HG03565 (cell line): Measurements from ENCODE around the gene KBTBD4.
"Not testable (repeated sequence)": the region's sequence is repeated elsewhere in the genome, so short reads cannot be mapped to it uniquely, and the experiment has no call there.

Experiments used
- ATAC-seq: cut with Tn5 transposase; IDR thresholded peaks from one replicate; pipeline ENCODE4 v1.9.1; 2021; ENCODE audit warnings: mild to moderate bottlenecking, moderate library complexity; ENCODE audit not compliant: unreplicated experiment

The KBTBD4 gene

DNA sequence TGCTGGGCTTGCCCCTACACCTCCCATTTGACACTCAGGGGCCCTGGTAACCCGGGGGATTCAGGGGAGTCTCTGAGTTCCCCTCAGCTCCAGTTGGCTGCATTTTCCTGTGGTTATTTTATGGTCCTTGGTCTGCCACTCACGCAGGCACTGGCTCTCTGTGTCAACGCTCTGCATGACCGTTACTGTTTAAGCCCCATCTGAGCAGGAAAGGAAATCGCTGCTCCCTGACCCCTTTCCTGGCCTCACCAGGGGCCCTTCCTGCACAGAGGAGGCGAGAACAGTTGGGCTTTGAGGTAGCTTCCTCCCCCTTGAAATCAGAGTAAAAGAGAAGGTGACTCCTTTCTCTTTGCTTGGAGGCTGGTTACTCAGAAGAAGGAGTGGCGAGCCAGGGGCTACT, 13.0 kb upstream of the KBTBD4 start:
- ATAC-seq, result no peak

DNA sequence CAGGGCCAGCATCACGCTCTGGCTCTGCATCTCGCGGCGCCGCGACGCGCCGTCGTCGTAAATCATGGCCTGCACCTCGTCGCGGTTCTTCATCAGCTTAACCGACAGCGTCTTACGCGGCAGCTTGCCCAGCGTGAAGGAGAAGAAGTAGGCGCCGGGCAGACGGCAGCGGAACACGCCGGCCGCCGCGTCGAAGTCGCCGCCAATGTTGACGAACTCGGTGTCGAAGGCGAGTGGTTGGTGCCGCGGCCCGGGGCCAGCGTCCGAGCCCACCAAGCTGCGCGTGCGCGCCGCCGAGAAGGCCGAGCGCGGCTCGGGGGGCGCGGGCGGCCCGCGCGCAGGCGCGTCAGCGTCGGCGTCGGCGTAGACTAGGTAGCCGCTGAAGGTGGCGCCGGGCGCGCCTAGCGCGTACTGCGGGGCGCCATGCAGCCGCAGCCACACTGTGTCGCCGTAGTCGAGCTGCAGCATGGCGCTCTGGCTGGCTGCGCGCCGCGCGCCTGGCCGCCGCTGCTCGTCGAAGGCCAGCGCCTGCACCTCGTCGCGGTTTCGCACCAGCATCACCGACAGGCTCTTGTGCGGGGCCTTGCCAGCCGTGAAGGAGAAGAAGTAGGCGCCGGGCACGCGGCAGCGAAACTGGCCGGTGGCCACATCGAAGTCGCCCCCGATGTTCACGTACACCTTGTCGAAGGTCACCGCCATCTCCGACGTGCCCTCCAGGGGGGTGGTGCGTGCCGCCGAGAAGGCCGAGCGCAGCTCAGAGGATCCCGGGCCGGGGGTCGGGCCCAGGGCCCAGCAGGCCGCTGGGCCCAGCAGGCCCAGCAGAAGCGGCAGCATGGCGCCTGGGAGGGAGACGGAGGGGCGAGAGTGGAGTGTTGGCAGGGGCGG, 11.4 kb upstream of the KBTBD4 start:
- ATAC-seq, result no peak

DNA sequence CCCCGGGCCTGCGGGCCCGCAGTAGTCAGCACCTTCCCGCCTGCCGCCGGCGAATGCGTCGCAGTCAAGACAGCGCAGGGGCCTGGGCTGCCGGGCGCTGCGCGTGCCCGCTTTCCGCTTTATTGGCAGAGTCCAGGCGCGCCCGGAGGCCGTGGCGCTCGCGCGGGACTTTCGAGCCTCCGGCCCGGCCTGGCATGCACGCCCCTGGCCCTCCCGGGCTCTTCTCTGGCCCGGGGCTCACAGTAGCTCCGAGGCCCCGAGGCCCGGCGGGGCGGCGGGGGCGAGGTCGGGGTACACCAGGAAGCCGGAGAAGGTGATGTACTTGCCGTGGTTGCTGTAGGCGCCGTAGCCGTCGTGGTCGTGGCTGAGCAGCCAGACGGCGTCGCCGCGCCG, 10.8 kb upstream of the KBTBD4 start:
- ATAC-seq, result no peak

DNA sequence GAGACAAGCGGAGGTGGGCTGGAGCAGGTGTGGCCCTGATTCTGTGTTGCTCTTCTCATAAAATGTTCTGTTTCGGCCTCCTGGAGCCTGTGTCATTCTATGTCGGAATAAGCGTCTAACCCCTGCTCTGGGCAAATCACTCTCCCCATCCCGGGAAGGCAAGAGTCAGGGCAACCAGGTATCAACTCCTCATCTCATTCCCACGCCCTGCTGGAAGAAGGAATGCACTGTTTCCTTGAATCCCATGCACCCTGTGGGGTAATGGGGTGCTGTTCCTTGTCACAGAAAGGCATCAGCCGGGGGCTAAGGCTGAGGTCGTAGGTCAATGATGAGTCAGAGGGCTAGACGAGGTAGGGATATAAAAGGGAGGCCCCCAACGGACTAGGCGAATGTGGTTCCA, 10.3 kb upstream of the KBTBD4 start:
- ATAC-seq, result no peak

GRCh38 chr11:47587723-47588326, 9.1 kb upstream of the KBTBD4 start:
- no peak for ATAC-seq

GRCh38 chr11:47587039-47587716, 8.4 kb upstream of the KBTBD4 start:
- ATAC-seq, result no peak

- ATAC-seq, result no peak
Measured at GRCh38 chr11:47586098-47586855, 7.5 kb upstream of the KBTBD4 start, which contains the start of gene FAM180B. TSS of gene FAM180B (plus strand) at chr11:47586678. CDS start at chr11:47586769, 91 bp downstream.

DNA sequence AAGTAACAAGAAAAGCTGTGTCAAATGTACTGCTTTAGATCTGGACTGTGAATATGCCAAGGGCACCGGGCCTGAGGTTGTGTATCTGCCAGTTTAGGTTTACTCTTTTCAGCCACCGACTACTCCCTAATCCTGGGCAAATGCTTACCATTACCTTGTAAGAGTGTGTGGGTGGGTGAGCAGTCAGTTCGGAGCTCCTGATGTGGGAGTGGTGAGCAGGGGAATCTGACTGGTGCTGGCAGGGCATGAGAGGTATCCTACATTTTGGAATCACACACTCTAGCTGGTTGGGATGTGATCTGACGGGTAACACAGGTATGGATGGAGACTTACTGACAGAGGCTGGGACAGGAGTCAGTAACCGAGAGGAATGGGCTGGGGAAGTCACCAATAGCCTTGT, 5.1 kb upstream of the KBTBD4 start:
- ATAC-seq, result no peak

DNA sequence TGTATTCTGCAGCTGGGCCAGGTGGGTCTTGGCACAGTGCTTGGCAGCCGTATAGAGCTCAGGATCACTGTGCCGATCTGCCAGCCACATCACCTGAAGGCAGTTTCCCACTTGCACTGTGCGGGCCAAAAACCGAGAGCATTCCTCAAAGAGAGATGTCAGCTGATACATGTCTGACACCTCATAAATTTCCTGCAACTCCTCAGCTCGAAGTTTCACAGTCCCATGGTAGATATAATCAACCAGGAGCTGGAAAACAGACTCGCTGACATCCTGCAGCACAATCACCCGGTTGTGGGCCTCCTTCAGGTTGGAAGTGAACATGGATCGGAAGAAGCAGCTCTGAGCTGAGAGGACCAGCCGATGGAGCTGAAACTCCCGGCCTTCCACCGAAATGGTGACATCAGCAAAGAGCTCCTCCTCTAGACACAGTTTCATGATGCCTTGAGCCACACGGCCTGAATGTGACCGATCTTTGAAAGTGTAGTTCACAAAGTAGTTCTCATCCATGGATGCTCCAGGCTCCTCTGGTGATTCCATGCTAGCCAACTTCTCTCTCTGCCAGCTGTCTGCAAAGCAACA, 1.2 kb downstream of the KBTBD4 start:
- no peak for ATAC-seq

GRCh38 chr11:47573321-47573720, 5.4 kb downstream of the KBTBD4 start:
- ATAC-seq, result no peak

GRCh38 chr11:47572715-47573255, 6.0 kb downstream of the KBTBD4 start:
- ATAC-seq, result no peak

DNA sequence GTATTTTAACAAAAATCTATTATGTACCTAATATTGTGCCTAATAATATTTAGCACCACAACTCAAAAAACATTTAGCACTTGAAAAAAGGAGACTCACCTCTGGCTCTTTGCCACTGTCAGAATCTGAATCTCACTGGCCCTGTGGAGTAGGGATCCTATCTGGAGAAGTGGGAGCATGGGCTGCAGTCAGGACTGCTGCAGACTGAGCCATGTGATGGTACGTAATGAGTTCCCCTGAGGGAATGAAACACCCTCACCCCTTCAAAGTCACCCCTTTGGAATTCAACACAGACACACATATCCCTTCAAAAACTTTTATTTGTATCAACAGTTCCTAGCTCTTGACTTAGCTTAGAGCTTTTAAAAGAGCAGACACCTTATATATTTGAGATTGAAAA, 6.9 kb downstream of the KBTBD4 start:
- no peak for ATAC-seq

- ATAC-seq, result no peak
Measured at GRCh38 chr11:47571357-47571729, 7.4 kb downstream of the KBTBD4 start.

DNA sequence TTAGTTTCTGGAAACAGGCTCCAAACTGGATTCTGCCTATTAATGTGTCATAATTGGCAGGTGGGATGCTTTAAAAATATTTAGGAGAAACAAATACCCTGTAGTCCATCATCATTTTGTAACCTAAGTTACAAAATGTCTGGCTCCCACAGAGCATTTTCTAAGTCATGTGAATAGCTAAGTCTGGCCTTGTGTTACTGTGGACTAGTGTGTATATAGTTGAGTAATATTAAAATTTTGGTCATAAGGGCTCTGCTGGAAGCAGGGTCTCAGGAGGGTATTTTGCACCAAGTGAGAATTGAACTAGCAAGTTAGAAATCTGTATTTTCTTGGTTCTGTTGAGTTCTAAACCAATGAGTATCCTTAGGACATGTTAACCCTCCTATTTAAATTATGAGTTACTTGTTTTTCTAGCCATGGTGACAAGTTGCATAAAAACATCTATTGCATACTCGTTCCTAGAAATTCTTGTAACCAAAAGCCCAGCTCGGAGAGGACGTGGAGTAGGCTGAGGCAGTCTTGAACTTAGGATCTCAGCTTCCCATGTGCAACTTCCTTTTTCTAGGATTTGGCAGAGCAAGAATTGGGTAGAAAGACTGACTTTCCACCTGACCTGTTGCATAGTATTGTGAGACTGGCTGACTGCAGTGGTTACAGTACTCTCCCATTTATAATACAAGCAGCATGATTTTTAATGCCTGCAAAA, 8.0 kb downstream of the KBTBD4 start:
- no peak for ATAC-seq

- ATAC-seq, result no peak
Measured at GRCh38 chr11:47569646-47570045, 9.1 kb downstream of the KBTBD4 start.

DNA sequence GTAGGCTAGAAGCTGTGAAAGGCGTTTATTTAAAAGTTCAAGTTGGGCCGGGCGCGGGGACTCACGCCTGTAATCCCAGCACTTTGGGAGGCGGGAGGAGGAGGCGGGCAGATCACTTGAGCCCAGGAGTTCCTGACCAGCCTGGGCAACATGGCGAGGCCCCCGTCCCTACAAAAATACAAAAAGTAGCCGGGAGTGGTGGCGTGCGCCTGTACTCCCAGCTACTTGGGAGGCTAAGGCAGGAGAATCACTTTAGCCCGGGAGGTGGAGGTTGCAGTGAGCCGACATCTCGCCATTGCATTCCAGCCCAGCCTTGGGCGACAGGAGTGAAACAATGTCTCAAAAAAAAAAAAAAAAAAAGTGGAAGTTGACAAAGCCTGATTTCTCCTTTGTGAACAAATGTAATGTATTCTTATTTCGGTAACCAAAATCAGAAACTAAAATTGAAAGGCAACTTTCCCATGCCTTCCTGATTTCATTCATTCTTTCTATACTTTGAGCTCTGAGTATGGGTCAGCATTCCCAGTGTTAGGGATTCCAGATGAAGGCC, 12.5 kb downstream of the KBTBD4 start:
- ATAC-seq, result no peak

DNA sequence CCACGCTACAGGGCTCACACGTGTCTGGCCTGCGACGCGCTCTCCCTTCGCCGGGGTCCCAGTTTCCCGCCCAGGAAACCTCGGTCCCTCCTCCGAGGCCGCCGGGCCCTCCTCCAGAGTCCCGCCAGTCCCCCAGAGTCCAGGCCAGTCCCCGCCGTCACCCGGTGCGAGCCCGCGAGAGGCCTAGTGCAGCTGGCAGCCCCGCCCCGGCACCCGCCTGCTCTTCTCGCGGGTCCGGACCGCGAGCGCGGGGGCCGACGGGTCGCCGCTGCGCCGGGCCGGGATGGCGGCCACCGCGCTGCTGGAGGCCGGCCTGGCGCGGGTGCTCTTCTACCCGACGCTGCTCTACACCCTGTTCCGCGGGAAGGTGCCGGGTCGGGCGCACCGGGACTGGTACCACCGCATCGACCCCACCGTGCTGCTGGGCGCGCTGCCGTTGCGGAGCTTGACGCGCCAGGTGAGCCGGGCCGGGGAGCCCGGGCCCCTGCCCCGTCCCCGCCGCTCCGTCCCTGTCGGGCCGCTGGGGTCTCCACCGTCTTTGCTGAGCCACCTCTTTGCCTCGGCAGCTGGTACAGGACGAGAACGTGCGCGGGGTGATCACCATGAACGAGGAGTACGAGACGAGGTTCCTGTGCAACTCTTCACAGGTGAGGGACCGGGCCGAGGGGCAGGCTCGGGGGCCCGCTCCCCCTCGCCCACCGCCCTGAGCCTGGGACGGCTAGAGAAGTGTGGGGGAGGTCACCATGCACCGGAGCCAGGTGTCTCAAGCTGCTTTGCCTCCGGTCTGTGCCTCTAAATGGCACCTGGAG, 13.2 kb downstream of the KBTBD4 start, which contains the start of gene PTPMT1:
PTPMT1 (plus strand) TSS at position 260 of the 809 bp plus-strand sequence; CDS start at position 284, 24 bp downstream.
- peak; percentile 73 for ATAC-seq

GRCh38 chr11:47564933-47565339, 13.8 kb downstream of the KBTBD4 start:
- ATAC-seq, result no peak

- ATAC-seq, result not testable (repeated sequence)
Measured at GRCh38 chr11:47564366-47564765, 14.4 kb downstream of the KBTBD4 start.
